ENCODE measurements around the gene MYH3.

The MYH3 gene

DNA sequence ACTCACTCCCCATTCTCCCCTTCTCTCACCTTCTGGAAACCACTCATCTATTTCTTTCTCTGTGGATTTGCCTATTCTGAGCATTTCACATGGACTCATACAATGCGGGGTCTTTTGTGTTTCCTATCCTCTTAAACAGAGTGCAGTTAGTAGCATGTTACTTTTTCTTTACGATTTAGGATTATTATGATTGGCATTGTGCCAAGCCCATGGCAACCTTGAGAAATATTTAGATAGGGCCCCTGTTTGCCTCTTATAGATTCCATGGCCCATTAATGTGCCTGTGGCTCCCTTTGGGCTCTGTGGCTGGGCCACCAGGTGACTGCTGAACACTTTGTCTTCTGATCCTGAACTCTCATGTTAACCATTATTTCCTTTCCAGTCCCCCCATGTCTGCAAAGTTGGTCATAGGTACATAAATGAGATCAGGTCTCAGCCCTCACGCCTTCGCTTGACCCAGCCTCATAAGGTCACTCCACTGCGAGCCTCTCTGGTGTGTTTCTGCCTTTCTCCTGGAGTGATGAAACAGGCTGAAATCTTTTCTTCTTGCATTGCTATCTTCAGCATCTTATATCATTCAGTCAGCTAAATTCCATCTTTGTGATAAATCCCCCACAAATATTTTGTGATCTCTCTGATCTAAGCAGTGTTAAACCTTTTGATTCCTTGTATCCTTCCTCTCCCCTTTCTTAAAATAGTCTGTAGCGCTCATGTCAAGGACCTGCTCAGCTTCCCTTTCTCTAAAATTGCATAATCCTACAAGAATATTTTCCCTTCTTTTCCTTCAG, 44.0 kb downstream of the MYH3 start:
- no peak for DNase-seq

DNA sequence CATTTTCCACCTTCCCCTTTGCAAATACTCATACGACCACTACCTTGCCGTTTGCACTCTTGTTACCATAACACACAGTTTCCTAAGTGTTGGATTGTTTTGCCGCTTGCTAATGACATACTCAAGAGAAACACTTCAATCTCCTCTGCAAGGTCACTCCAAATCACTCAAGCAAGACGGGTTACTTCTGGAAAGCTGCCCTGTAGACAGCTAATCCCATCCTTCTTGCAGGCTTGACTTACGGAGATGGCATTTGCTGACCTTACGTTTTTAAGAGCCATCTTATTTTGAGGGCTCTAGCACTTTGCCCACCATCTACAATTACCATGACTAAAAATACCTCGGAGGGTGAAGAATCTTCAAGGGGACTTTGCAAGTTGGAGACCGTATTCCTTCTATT, 46.2 kb downstream of the MYH3 start:
- no peak for DNase-seq

DNA sequence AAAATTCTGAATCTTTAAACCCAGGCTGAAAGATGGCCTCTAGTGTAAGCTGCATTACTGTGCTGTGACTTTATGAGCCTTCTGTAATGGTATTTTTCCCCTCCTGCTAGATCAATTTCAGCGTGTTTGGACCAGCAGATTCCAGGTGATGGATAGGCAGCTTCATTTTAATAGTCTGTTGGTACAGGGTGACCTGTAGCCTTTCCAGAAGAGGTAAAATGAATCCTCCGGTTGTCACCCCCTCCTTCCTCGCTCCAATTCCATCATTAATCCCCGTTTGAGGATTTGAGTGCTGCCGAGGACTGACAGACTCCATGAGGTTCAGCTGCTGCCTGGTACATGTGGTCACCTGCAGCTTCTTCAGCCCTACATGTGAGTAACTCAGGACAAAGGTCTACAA, 48.9 kb downstream of the MYH3 start:
- DNase-seq: no peak

DNA sequence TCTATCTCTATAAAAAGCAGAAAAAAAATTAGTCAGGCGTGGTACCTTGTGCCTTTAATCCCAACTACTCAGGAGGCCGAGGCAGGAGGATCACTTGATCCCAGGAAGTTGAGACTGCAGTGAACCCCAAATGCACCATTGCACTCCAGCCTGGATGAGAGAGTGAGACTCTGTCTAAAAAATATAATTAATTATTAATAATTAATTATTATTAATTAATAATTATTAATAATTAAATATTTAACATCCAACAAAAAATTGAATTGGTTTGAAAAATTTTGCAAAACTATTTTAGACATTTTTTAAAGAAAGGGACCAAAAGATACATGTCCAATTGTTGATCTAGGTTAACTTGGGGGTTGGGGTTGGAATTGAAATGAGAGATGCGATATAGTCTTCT, 51.0 kb downstream of the MYH3 start:
- DNase-seq: no peak

DNA sequence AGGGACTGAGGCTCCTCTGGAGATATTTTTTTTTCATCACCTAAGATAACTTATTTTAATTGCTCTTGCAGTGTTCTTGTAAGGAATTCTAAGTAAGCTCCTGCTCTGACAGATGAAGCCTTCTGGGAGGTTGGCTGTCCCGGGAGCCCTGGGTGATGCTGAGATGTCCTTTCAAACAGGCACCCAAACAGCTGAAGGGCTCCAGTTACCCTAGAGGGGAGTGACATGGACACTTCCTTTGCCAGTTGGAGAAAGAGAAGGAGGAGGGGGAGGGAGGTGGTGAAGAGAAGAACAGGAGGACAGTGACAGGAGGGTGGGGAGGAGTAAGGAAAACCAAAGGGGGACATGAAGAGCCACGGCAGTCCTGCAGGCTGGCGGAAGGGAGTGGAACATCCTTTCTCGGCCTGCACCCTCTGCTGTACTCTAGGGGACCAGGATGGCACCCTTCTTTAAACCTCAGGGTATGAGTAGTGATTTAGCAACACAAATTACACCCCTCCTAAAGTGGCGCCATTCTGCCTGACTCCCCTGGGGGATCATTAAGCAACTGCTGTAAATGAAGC, 51.8 kb downstream of the MYH3 start:
- DNase-seq: no peak

DNA sequence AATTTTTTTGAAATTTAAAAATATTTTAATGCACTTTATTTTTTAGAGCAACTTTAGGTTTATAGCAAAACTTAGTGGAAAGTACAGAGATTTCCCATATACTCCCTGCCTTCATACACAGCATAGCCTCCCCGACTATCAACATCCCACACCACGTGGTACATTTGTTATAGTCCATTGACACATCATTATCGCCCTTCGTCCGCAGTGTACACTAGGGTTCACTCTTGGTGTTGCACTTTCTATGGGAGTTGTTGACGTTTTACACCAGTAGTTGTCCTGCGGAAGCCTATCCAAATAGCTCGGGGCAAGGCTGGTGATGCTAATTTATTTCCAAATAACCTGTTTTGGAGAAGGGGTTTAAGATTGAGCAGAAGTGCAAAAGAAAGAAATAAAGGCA, 52.6 kb downstream of the MYH3 start:
- no peak for DNase-seq

DNA sequence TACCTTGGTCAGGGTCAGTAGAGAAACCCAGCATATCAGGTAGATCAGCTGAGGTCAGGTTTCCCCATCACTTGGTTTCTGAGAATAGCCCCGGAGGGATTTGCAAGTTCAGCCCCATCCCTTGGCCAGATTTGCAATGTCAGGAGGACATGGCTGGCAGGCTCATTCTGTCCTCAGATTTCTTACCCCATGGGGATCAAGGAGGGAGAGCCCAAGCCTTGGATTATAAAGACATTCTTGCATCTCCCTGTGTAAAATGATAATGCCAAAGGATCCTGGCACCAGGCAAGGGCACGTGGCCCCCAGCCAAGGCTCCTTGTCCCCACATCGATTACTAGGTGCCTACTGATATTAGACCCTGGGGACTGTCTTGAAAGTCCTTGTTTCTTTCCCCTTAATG, 53.2 kb downstream of the MYH3 start:
- no peak for DNase-seq

DNA sequence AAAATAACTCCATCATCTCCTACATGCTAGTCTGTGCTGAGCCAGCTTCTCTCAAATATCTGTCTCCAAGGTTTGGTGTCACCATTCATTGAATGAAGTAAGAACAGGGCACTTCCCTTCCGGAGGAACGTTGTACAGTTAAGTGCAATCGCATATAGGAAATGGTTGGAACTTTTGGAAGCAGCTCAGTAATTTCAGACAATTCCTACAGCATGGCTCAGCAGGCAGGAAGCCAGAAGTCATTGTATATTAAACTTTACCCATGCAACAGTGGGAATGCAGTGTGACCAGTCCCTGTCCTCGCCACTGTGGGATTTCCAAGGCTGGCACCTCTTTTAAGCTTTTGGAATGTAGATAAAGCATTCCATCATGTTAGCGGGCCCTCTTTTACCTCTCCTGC, 56.5 kb downstream of the MYH3 start:
- no peak for DNase-seq

DNA sequence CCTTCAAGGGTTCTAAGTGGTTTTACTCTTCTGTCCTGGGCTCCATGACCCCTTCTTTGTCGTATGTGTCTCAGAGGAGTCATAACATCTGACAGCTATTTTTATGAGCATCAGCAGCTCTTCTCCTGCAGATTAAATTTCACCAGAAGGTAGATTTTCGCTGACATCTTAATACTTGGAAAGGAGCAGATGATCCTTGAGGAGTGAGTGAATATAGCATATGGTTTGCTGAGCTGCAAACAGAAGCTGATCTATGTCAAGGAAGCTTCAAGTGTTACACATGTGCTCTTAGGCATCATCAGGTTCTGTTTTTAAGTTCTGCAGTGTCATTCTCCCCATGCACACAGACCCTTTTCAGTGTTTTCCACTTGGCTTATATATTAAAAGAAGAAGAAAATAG, 58.5 kb downstream of the MYH3 start:
- no peak for DNase-seq

DNA sequence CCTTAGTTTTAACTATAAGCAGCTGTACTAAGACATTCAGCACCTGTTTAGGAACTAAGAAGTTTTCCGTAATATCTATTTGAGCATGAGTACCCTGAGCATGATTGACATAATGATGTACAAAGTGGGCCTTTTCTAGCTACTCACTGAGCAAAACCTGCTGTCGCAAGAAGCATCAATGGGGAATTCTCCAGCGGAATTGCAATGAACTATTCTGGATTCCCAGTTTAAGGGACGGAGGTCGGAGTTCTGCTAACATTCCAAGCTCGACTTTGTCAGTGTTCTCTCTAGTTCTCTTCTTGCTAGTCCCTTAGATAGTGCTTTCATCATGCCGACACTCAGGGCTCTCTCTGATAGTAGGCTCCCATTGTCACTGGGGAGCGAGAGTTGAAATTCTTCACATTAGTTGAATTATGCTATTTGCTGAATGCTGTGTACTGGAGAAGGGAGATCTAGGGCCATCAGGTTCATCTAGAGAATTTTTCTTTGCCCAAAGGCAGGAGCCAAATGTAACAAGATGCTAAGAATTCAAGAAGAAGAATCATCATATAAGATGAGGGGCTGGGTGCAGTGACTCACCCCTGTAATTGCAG, 67.5 kb downstream of the MYH3 start:
- DNase-seq: no peak

DNA sequence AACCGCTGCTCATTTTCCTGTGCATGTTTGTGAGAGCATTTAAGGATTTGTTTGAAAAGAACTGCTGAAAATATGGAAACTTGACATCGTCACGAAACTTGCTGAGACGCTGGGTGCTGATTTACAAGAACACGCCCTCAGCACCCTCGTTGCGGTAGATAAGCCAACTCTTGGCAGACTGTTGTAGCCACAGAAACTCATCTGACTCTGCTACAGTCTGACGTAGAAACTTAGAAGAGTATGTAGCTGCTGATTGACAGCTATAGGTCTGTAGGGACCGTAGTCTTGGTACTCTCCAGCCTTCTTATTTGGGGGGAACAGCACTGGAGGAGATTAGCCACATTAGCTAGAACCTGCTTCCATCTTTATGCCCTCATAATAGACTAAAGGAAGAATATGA, 71.6 kb downstream of the MYH3 start:
- DNase-seq: no peak

DNA sequence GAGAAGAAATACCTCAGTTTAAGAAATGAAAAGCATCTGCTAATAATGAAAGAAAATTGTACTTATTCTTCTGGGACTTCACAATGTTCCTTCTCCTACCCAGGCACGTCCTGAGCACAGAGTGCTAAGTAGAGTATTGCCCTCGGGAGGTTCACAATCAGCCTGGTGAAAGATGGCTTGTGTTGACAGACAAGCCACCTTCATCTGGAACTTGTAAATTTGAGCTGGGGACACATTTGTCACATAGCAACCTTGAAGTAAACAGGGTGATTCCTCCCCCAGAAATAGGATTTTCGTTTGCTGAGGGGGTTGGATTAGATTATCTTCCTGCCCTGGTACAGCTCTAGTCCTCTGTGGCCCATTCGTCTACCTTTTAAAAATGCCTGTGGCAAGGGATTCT, 73.3 kb downstream of the MYH3 start:
- DNase-seq: no peak

DNA sequence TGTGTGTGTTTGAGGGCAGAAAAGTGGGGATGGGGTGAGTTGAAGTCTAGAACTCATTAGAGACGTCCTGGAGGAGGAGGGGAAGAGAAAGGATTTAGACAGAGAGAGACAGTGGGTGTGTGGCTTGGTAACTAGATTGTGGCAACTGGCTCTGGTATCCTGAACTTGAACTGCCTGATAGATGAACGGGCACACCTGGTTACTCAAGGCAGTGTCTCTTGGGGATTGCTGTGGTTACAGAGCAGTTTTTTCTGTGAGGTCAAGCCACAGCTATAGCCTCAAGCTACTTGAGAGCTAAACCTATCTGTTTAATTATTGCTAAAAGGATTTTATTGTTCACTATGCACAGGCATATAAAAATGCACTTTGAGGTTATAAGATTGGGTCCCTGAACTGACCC, 77.8 kb downstream of the MYH3 start:
- DNase-seq: no peak

All from CD4-positive, alpha-beta T cell treated with Interleukin-6 for 4 hours (primary cell).